ENCODE measurements around the gene TMEM61.

Gene TMEM61

DNA sequence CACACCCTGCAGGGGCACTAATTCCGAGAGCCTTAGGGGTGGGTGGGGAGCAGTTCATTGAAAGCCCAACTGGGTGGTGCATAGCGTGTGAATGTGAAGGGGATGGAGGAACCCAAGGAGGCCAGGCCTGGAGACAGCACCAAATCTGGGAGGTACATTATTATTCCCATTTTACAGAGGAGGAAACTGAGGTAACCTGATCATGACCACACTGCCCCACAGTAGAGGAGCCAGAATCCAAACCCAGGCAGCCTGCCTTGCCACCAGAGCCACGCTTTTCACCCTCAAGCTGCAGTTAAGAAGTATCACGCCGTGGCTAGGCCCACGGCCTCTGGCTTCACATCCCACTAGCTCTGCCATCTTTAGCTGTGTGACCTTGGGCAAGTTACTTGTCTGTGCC lies 17.7 kb downstream of the TMEM61 start:
- TF ChIP-seq CTCF (conservative IDR thresholded peaks at IDR 0.05; ENCODE audit: low read depth, low read length): no peak
- no peak overlapping the region for H3K4me3 ChIP-seq (ENCODE audit: low read depth, low read length)
- DNase-seq (ENCODE audit: low read depth): no peak

- DNase-seq (ENCODE audit: low read depth): no peak
- no peak within 1 kb of the TSS for H3K4me3 ChIP-seq (ENCODE audit: low read depth, low read length)
- TF ChIP-seq CTCF (conservative IDR thresholded peaks at IDR 0.05; ENCODE audit: low read depth, low read length): no peak
Measured at GRCh38 chr1:54998677-54999076, 18.2 kb downstream of the TMEM61 start, which contains the start of gene BSND. TSS of gene BSND (plus strand) at chr1:54998933. CDS start at chr1:54999187, 254 bp downstream.

DNA sequence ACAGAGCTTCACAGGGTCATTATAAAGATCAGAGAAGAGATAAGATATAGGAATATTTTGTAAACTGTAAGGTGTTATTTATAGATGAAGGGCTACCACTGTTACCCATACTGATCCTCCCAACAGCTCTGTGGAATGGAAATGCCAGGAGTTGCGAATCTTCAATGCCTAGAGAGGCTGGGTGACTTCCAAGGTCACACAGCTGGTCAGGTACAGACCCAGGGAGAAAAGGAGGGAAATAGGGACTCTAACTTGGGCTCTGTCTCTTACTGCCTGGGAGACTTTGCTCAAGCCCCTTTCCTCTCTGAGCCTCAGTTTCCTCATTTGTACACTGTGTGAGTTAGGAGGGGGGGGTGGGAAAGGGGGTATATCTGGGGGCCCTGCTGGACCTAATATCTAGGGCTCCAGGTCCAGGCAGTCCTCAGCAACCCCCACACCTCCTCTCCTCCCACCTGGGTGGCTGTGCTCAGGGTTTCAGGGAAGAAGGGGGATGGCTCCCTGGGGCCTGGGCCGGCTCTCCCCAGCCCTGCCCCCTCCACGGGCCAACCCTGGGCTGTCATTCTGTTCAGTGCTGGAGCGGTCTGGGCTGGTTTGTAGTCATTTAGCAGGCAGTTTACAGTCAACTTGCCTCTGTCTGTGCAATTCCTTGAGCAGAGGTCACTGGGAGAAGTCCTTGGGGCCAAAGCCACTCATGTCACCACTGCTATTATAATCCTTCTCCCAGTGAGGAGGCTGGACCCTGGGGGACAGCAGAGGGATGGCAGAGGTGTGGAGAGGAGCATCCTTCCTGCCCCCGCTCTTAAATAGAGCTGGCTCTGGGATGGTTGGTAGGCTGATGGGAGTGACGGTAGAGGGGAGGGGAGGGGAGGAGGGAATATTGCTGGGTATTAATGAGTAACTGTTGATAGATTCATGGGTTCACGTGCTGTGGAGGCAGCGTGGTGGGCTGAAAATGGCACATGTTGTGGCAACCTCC lies 20.0 kb downstream of the TMEM61 start:
- H3K4me3 ChIP-seq (ENCODE audit: low read depth, low read length): no peak overlapping the region
- TF ChIP-seq CTCF (conservative IDR thresholded peaks at IDR 0.05; ENCODE audit: low read depth, low read length): no peak
- DNase-seq (ENCODE audit: low read depth): no peak

- DNase-seq (ENCODE audit: low read depth): no peak
- no peak for TF ChIP-seq CTCF (conservative IDR thresholded peaks at IDR 0.05; ENCODE audit: low read depth, low read length)
- no peak overlapping the region for H3K4me3 ChIP-seq (ENCODE audit: low read depth, low read length)
Measured at GRCh38 chr1:55001311-55001710, 20.9 kb downstream of the TMEM61 start.

- no peak for TF ChIP-seq CTCF (conservative IDR thresholded peaks at IDR 0.05; ENCODE audit: low read depth, low read length)
- no peak for DNase-seq (ENCODE audit: low read depth)
- H3K4me3 ChIP-seq (ENCODE audit: low read depth, low read length): no peak overlapping the region
Measured at GRCh38 chr1:55002686-55003085, 22.3 kb downstream of the TMEM61 start.

DNA sequence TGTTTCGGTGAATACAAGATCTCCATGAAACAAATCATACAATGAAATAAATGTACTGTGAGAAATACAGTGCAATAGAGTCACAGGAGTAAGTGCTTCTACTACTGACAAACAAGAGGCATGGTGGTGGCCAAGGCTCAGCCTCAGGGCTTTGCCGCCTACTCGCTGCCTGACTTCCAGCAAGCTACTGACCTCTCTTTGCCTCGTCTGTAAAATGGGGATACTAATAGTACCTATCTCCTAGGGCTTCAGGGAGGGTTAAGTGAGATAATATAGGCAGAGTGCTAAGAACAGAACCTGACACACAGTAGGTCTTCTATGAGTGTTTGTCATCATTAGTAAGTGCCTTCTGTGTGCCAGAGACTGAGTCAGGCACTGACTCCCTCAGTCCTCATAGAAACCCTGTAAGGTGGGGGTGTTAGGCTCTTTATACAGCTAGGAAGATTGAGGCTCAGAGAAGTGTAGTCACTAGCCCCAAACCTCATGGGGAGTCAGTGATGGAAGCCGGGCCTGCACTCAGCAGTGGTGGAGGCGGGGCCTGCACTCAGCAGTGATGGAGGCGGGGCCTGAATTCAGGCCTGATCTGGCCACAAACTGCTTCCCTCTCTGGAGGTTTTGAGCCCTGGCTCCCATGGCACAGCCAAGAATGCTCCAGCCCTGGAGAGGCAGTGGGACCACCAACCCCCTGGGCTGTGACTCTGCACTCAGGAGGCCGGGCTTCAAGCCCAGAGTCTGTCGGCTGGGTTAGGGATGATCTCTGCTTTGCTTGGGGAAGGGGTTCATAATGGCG lies 25.1 kb downstream of the TMEM61 start:
- no peak for DNase-seq (ENCODE audit: low read depth)
- no peak for TF ChIP-seq CTCF (conservative IDR thresholded peaks at IDR 0.05; ENCODE audit: low read depth, low read length)
- no peak overlapping the region for H3K4me3 ChIP-seq (ENCODE audit: low read depth, low read length)

All from choroid plexus epithelial cell (primary cell).